ENCODE results near the gene TRIO. TPM values are rescaled to one million over a fixed set of nuclear protein-coding genes. Genes with fewer than 3 reads are reported as not detected.

Gene TRIO
- total RNA-seq, 2 donors from 2014 or later: 62.0 to 137 TPM

- WGBS, 2 donors: 78 to 79% methylated on average over 2 of the region's 2 CpGs
- intact Hi-C loops (cut with DNase I): no loop called here
- DNase-seq (no peak), ATAC-seq (no peak)
- no peaks in the 10 kb centered on the region for H3K27me3 ChIP-seq
- H3K9me3 ChIP-seq: no peaks in the 10 kb centered on the region
- H3K4me1 ChIP-seq: no peaks in the 10 kb centered on the region
- no peak overlapping the region for H3K27ac ChIP-seq
- peaks cover 8 to 9% of the 10 kb centered on the region in 2 donors for H3K36me3 ChIP-seq (replicated peaks in 1 of 2; ENCODE audit: insufficient read depth in 1 of 2, low read depth in 2 of 2)
- no peak for TF ChIP-seq POLR2A (IDR thresholded peaks at IDR 0.05)
- TF ChIP-seq CTCF (IDR thresholded peaks at IDR 0.05): no peak
- H3K4me3 ChIP-seq: no peak overlapping the region
Observed at GRCh38 chr5:14365831-14366430, 222.8 kb downstream of the TRIO start.

- Histone ChIP-seq H3K4me3 (no peak overlapping the region), H3K27me3 (no peaks in the 10 kb centered on the region), H3K9me3 (no peaks in the 10 kb centered on the region), H3K4me1 (no peaks in the 10 kb centered on the region), H3K27ac (no peak overlapping the region), H3K36me3 (replicated peaks in 1 of 2; ENCODE audit: insufficient read depth in 1 of 2, low read depth in 2 of 2) (peaks cover 8 to 9% of the 10 kb centered on the region in 2 donors)
- WGBS, 2 donors: 84 to 86% methylated on average over 9 to 10 of the region's 10 CpGs
- intact Hi-C loops (cut with DNase I): no loop called here
- TF ChIP-seq CTCF (IDR thresholded peaks at IDR 0.05): no peak
- ATAC-seq (no peak), DNase-seq (no peak)
Observed at GRCh38 chr5:14366763-14367162, 223.6 kb downstream of the TRIO start.

GRCh38 chr5:14367364-14367763 is 224.2 kb downstream of the TRIO start:
- DNase-seq: no peak
- H3K36me3 ChIP-seq (replicated peaks in 1 of 2; ENCODE audit: insufficient read depth in 1 of 2, low read depth in 2 of 2): peaks cover 8 to 9% of the 10 kb centered on the region in 2 donors

GRCh38 chr5:14369780-14370179 is 226.6 kb downstream of the TRIO start:
- Histone ChIP-seq H3K4me3 (no peak overlapping the region), H3K27ac (no peak overlapping the region), H3K27me3 (no peaks in the 10 kb centered on the region), H3K9me3 (no peaks in the 10 kb centered on the region), H3K36me3 (replicated peaks in 1 of 2; ENCODE audit: insufficient read depth in 1 of 2, low read depth in 2 of 2) (peaks cover 8 to 9% of the 10 kb centered on the region in 2 donors), H3K4me1 (peaks cover 11% of the 10 kb centered on the region)
- DNase-seq (no peak), ATAC-seq (no peak)
- TF ChIP-seq CTCF (IDR thresholded peaks at IDR 0.05) (no peak), POLR2A (IDR thresholded peaks at IDR 0.05) (no peak)
- 91% methylated on average over 6 of the region's 6 CpGs for WGBS, 2 donors
- intact Hi-C loops (cut with DNase I): no loop called here

More at GRCh38 chr5:14367364-14367763, 224.2 kb downstream of the TRIO start:
- Histone ChIP-seq H3K4me1 (no peaks in the 10 kb centered on the region), H3K9me3 (no peaks in the 10 kb centered on the region), H3K4me3 (no peak overlapping the region), H3K27ac (no peak overlapping the region), H3K27me3 (no peaks in the 10 kb centered on the region)
- WGBS, 2 donors: 72 to 80% methylated on average over 3 of the region's 3 CpGs
- intact Hi-C loops (cut with DNase I): no loop called here
- no peak for TF ChIP-seq POLR2A (IDR thresholded peaks at IDR 0.05)
- no peak for TF ChIP-seq CTCF (IDR thresholded peaks at IDR 0.05)
- no peak for ATAC-seq

- intact Hi-C loops (cut with DNase I): no loop called here
- no peak for TF ChIP-seq POLR2A (IDR thresholded peaks at IDR 0.05)
- TF ChIP-seq CTCF (IDR thresholded peaks at IDR 0.05): no peak
- DNase-seq: no peak
- no peak overlapping the region for H3K4me3 ChIP-seq
- H3K27me3 ChIP-seq: no peaks in the 10 kb centered on the region
- WGBS, 2 donors: 79 to 88% methylated on average over 5 of the region's 5 CpGs
- H3K4me1 ChIP-seq: peaks cover 11% of the 10 kb centered on the region
- ATAC-seq: no peak
- peaks cover 9 to 13% of the 10 kb centered on the region in 2 donors for H3K36me3 ChIP-seq (replicated peaks in 1 of 2; ENCODE audit: insufficient read depth in 1 of 2, low read depth in 2 of 2)
- no peaks in the 10 kb centered on the region for H3K9me3 ChIP-seq
- no peak overlapping the region for H3K27ac ChIP-seq
Observed at GRCh38 chr5:14370386-14370785, 227.2 kb downstream of the TRIO start.
